UCSD-AML1 (cell line): Measurements from ENCODE around the gene H2AZ1.

ENCODE experiments used
- DNase-seq: peaks from one replicate; lab custom pipeline; 2025; ENCODE audit not compliant: unreplicated experiment; lab: John Stamatoyannopoulos, UW

H2AZ1 gene

GRCh38 chr4:99946356-99947189 is 3.5 kb downstream of the H2AZ1 start, which contains the start of gene DNAJB14:
DNAJB14 (minus strand) TSS chr4:99946618; CDS start chr4:99946571, 47 bp downstream.
- DNase-seq, result peak; percentile 88

- DNase-seq, result peak; percentile 64
These were observed 4.2 kb downstream of the H2AZ1 start for GRCh38 chr4:99945718-99946355.

GRCh38 chr4:99943904-99944437 is 6.1 kb downstream of the H2AZ1 start:
- DNase-seq, result no peak

- no peak for DNase-seq
These were observed 11.8 kb downstream of the H2AZ1 start for GRCh38 chr4:99938243-99938753.

- DNase-seq, result no peak
These were observed 15.2 kb downstream of the H2AZ1 start for GRCh38 chr4:99934891-99935290.

- DNase-seq, result no peak
These were observed 22.5 kb downstream of the H2AZ1 start for GRCh38 chr4:99927566-99927965.

GRCh38 chr4:99921174-99921573 is 28.9 kb downstream of the H2AZ1 start:
- no peak for DNase-seq

- no peak for DNase-seq
These were observed 31.4 kb downstream of the H2AZ1 start for GRCh38 chr4:99918656-99919055.

- no peak for DNase-seq
These were observed 32.5 kb downstream of the H2AZ1 start for GRCh38 chr4:99917575-99917974.

GRCh38 chr4:99915449-99915848 is 34.6 kb downstream of the H2AZ1 start:
- DNase-seq, result no peak
